ENCODE results near the gene UNC5CL.

Gene UNC5CL

GRCh38 chr6:41037107-41037900 is 1.7 kb downstream of the UNC5CL start:
- no peaks in the 10 kb centered on the region for H3K36me3 ChIP-seq (ENCODE audit: control insufficient read depth, insufficient read depth, low read length)
- H3K9me3 ChIP-seq (ENCODE audit: control insufficient read depth, insufficient read depth, low read depth, low read length): no peaks in the 10 kb centered on the region
- peaks cover 26% of the 10 kb centered on the region for H3K4me1 ChIP-seq (ENCODE audit: control insufficient read depth, insufficient read depth, low read length)
- H3K27me3 ChIP-seq (ENCODE audit: control insufficient read depth, insufficient read depth, low read length): no peaks in the 10 kb centered on the region
- H3K27ac ChIP-seq (ENCODE audit: low read depth, low read length): no peak overlapping the region
- no peak overlapping the region for H3K9ac ChIP-seq (ENCODE audit: low read length)
- no peak overlapping the region for H3K4me3 ChIP-seq (ENCODE audit: low read depth, low read length)

GRCh38 chr6:41036601-41037000 is 2.4 kb downstream of the UNC5CL start:
- Histone ChIP-seq H3K36me3 (ENCODE audit: control insufficient read depth, insufficient read depth, low read length) (no peaks in the 10 kb centered on the region), H3K9ac (ENCODE audit: low read length) (no peak overlapping the region), H3K27me3 (ENCODE audit: control insufficient read depth, insufficient read depth, low read length) (no peaks in the 10 kb centered on the region), H3K27ac (ENCODE audit: low read depth, low read length) (no peak overlapping the region), H3K4me1 (ENCODE audit: control insufficient read depth, insufficient read depth, low read length) (peaks cover 26% of the 10 kb centered on the region), H3K4me3 (ENCODE audit: low read depth, low read length) (no peak overlapping the region), H3K9me3 (ENCODE audit: control insufficient read depth, insufficient read depth, low read depth, low read length) (no peaks in the 10 kb centered on the region)

- H3K4me1 ChIP-seq (ENCODE audit: control insufficient read depth, insufficient read depth, low read length): peaks cover 26% of the 10 kb centered on the region
- H3K27ac ChIP-seq (ENCODE audit: low read depth, low read length): no peak overlapping the region
- no peak overlapping the region for H3K9ac ChIP-seq (ENCODE audit: low read length)
- no peaks in the 10 kb centered on the region for H3K27me3 ChIP-seq (ENCODE audit: control insufficient read depth, insufficient read depth, low read length)
- no peaks in the 10 kb centered on the region for H3K36me3 ChIP-seq (ENCODE audit: control insufficient read depth, insufficient read depth, low read length)
- no peaks in the 10 kb centered on the region for H3K9me3 ChIP-seq (ENCODE audit: control insufficient read depth, insufficient read depth, low read depth, low read length)
- H3K4me3 ChIP-seq (ENCODE audit: low read depth, low read length): no peak overlapping the region
Measured at GRCh38 chr6:41036186-41036585, 2.8 kb downstream of the UNC5CL start.

- Histone ChIP-seq H3K36me3 (ENCODE audit: control insufficient read depth, insufficient read depth, low read length) (no peaks in the 10 kb centered on the region), H3K27me3 (ENCODE audit: control insufficient read depth, insufficient read depth, low read length) (no peaks in the 10 kb centered on the region), H3K9me3 (ENCODE audit: control insufficient read depth, insufficient read depth, low read depth, low read length) (no peaks in the 10 kb centered on the region), H3K4me3 (ENCODE audit: low read depth, low read length) (no peak overlapping the region), H3K4me1 (ENCODE audit: control insufficient read depth, insufficient read depth, low read length) (peaks cover 16% of the 10 kb centered on the region), H3K27ac (ENCODE audit: low read depth, low read length) (no peak overlapping the region), H3K9ac (ENCODE audit: low read length) (no peak overlapping the region)
Measured at GRCh38 chr6:41033776-41034175, 5.2 kb downstream of the UNC5CL start.

GRCh38 chr6:41032830-41033229 is 6.2 kb downstream of the UNC5CL start:
- no peak overlapping the region for H3K9ac ChIP-seq (ENCODE audit: low read length)
- no peaks in the 10 kb centered on the region for H3K36me3 ChIP-seq (ENCODE audit: control insufficient read depth, insufficient read depth, low read length)
- peaks cover 21% of the 10 kb centered on the region for H3K4me1 ChIP-seq (ENCODE audit: control insufficient read depth, insufficient read depth, low read length)
- H3K4me3 ChIP-seq (ENCODE audit: low read depth, low read length): no peak overlapping the region
- no peaks in the 10 kb centered on the region for H3K27me3 ChIP-seq (ENCODE audit: control insufficient read depth, insufficient read depth, low read length)
- H3K9me3 ChIP-seq (ENCODE audit: control insufficient read depth, insufficient read depth, low read depth, low read length): no peaks in the 10 kb centered on the region
- H3K27ac ChIP-seq (ENCODE audit: low read depth, low read length): no peak overlapping the region

- Histone ChIP-seq H3K27me3 (ENCODE audit: control insufficient read depth, insufficient read depth, low read length) (no peaks in the 10 kb centered on the region), H3K36me3 (ENCODE audit: control insufficient read depth, insufficient read depth, low read length) (no peaks in the 10 kb centered on the region), H3K9me3 (ENCODE audit: control insufficient read depth, insufficient read depth, low read depth, low read length) (no peaks in the 10 kb centered on the region), H3K9ac (ENCODE audit: low read length) (peak overlapping the region; percentile 85), H3K4me1 (ENCODE audit: control insufficient read depth, insufficient read depth, low read length) (peaks cover 29% of the 10 kb centered on the region), H3K27ac (ENCODE audit: low read depth, low read length) (peak overlapping the region; percentile 80; the same call in 1 of the 2 replicates), H3K4me3 (ENCODE audit: low read depth, low read length) (peak overlapping the region; percentile 72)
Measured at GRCh38 chr6:41028561-41029412, 10.2 kb downstream of the UNC5CL start.

- Histone ChIP-seq H3K36me3 (ENCODE audit: control insufficient read depth, insufficient read depth, low read length) (no peaks in the 10 kb centered on the region), H3K9me3 (ENCODE audit: control insufficient read depth, insufficient read depth, low read depth, low read length) (no peaks in the 10 kb centered on the region), H3K4me3 (ENCODE audit: low read depth, low read length) (peak overlapping the region; percentile 72), H3K27ac (ENCODE audit: low read depth, low read length) (peak overlapping the region; percentile 80; the same call in 1 of the 2 replicates), H3K9ac (ENCODE audit: low read length) (peak overlapping the region; percentile 85), H3K4me1 (ENCODE audit: control insufficient read depth, insufficient read depth, low read length) (peaks cover 29% of the 10 kb centered on the region), H3K27me3 (ENCODE audit: control insufficient read depth, insufficient read depth, low read length) (no peaks in the 10 kb centered on the region)
Measured at GRCh38 chr6:41027799-41028560, 11.0 kb downstream of the UNC5CL start.

GRCh38 chr6:41027241-41027640 is 11.8 kb downstream of the UNC5CL start:
- Histone ChIP-seq H3K36me3 (ENCODE audit: control insufficient read depth, insufficient read depth, low read length) (no peaks in the 10 kb centered on the region), H3K27ac (ENCODE audit: low read depth, low read length) (peak overlapping the region; percentile 3; the same call in 1 of the 2 replicates), H3K9ac (ENCODE audit: low read length) (peak overlapping the region; percentile 67), H3K9me3 (ENCODE audit: control insufficient read depth, insufficient read depth, low read depth, low read length) (no peaks in the 10 kb centered on the region), H3K4me1 (ENCODE audit: control insufficient read depth, insufficient read depth, low read length) (peaks cover 29% of the 10 kb centered on the region), H3K4me3 (ENCODE audit: low read depth, low read length) (peak overlapping the region; percentile 72), H3K27me3 (ENCODE audit: control insufficient read depth, insufficient read depth, low read length) (no peaks in the 10 kb centered on the region)

- Histone ChIP-seq H3K4me1 (ENCODE audit: control insufficient read depth, insufficient read depth, low read length) (peaks cover 29% of the 10 kb centered on the region), H3K9ac (ENCODE audit: low read length) (no peak overlapping the region), H3K27ac (ENCODE audit: low read depth, low read length) (no peak overlapping the region), H3K27me3 (ENCODE audit: control insufficient read depth, insufficient read depth, low read length) (no peaks in the 10 kb centered on the region), H3K36me3 (ENCODE audit: control insufficient read depth, insufficient read depth, low read length) (no peaks in the 10 kb centered on the region), H3K9me3 (ENCODE audit: control insufficient read depth, insufficient read depth, low read depth, low read length) (no peaks in the 10 kb centered on the region), H3K4me3 (ENCODE audit: low read depth, low read length) (no peak overlapping the region; the same call in 1 of the 2 replicates)
Measured at GRCh38 chr6:41025966-41026530, 13.0 kb downstream of the UNC5CL start.

GRCh38 chr6:41023114-41023513 is 15.9 kb downstream of the UNC5CL start:
- H3K27me3 ChIP-seq (ENCODE audit: control insufficient read depth, insufficient read depth, low read length): no peaks in the 10 kb centered on the region
- no peak overlapping the region for H3K4me3 ChIP-seq (ENCODE audit: low read depth, low read length)
- H3K27ac ChIP-seq (ENCODE audit: low read depth, low read length): no peak overlapping the region
- no peak overlapping the region for H3K9ac ChIP-seq (ENCODE audit: low read length)
- H3K4me1 ChIP-seq (ENCODE audit: control insufficient read depth, insufficient read depth, low read length): peaks cover 17% of the 10 kb centered on the region; the same call in 1 of the 2 replicates
- H3K36me3 ChIP-seq (ENCODE audit: control insufficient read depth, insufficient read depth, low read length): no peaks in the 10 kb centered on the region
- no peaks in the 10 kb centered on the region for H3K9me3 ChIP-seq (ENCODE audit: control insufficient read depth, insufficient read depth, low read depth, low read length)

Measured in HUES6 (cell line).